C4-2B (cell line): ENCODE data around the gene HIPK3.

Experiments
- H3K27ac ChIP-seq: fragments of 450-650 bp; 2 replicates; pipeline ENCODE4 v1.5.1; 2017
- ZFX ChIP-seq: fragments of 450-650 bp; IDR thresholded peaks from 2 replicates; pipeline ENCODE4 v1.6.1; 2017
- TF ChIP-seq, protein P1 (sequence below): fragments of 450-650 bp; conservative IDR thresholded peaks from 2 replicates; pipeline ENCODE4 v1.5.1; 2017; ENCODE audit warnings: mild to moderate bottlenecking

HIPK3 gene

DNA sequence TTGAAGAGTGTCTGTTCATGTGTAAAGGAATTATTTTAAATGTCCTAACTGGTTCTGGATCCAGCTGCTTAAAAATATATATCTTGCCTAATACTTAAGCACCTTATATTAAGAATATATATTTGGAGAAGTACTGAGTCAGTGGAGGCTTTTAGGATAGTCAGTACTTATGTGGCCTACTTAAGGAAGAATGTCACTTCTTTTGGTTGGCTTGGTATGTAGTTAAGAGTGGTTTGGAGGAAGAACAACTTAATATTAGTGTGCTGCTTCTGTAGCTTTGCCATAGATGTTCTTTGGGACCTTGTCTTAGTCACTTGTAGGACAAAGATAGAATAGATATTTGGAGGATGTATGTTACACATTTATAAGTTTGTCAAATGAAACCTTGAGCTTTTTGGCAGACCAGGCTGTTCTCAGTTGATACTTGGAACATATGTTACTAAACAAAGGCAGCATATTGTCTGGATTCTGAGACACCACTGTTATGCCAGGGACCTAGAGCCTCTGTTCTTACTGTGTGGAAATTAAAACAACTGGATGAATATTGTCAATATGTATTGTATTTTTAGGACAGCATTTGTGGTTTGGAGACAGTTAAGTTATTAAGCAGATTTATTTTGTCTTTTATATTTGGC is 4.9 kb downstream of the HIPK3 start:
- TF ChIP-seq ZFX = no peak
- TF ChIP-seq, protein P1, sequence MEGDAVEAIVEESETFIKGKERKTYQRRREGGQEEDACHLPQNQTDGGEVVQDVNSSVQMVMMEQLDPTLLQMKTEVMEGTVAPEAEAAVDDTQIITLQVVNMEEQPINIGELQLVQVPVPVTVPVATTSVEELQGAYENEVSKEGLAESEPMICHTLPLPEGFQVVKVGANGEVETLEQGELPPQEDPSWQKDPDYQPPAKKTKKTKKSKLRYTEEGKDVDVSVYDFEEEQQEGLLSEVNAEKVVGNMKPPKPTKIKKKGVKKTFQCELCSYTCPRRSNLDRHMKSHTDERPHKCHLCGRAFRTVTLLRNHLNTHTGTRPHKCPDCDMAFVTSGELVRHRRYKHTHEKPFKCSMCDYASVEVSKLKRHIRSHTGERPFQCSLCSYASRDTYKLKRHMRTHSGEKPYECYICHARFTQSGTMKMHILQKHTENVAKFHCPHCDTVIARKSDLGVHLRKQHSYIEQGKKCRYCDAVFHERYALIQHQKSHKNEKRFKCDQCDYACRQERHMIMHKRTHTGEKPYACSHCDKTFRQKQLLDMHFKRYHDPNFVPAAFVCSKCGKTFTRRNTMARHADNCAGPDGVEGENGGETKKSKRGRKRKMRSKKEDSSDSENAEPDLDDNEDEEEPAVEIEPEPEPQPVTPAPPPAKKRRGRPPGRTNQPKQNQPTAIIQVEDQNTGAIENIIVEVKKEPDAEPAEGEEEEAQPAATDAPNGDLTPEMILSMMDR = no peak
- H3K27ac ChIP-seq = no peak overlapping the region

DNA sequence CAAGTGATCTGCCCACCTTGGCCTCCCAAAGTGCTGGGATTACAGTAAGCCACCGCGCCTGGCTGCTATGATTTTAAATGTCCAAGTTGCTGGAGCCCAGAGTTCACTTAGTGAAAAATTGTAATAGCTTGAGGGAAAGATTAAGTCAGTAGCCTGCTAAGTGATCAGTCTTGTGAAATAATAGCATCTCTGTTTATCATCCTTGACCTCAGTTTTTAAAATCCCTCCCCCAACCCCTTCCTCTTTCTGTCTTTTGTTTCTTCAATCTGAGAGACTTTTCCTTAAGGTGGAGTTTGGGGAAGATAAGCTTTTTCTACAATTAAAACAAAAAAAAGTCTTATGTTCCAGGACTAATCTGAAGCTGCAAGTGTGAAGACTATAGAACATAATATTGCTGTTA is 6.4 kb downstream of the HIPK3 start:
- no peak for TF ChIP-seq ZFX
- TF ChIP-seq, protein P1 = no peak
- no peak overlapping the region for H3K27ac ChIP-seq

DNA sequence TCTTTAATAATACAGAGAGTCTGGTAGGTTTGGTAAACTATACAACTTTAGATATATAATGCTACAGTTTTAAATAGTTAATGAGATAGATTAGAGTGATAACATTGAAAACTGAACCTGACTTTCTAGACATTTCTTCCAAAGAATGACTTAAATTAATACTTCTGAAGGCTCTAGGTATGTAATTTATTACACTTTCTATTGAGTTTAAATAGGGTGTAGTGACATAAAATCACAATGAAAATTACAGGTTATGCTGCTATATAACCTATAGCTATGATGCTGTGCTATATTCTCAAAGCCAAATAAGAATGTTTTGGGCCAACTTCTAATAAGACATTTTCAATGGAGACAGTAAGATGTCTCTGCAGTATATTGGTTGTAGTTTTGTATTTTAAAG is 7.7 kb downstream of the HIPK3 start:
- H3K27ac ChIP-seq = no peak overlapping the region
- no peak for TF ChIP-seq ZFX
- TF ChIP-seq, protein P1 = no peak

DNA sequence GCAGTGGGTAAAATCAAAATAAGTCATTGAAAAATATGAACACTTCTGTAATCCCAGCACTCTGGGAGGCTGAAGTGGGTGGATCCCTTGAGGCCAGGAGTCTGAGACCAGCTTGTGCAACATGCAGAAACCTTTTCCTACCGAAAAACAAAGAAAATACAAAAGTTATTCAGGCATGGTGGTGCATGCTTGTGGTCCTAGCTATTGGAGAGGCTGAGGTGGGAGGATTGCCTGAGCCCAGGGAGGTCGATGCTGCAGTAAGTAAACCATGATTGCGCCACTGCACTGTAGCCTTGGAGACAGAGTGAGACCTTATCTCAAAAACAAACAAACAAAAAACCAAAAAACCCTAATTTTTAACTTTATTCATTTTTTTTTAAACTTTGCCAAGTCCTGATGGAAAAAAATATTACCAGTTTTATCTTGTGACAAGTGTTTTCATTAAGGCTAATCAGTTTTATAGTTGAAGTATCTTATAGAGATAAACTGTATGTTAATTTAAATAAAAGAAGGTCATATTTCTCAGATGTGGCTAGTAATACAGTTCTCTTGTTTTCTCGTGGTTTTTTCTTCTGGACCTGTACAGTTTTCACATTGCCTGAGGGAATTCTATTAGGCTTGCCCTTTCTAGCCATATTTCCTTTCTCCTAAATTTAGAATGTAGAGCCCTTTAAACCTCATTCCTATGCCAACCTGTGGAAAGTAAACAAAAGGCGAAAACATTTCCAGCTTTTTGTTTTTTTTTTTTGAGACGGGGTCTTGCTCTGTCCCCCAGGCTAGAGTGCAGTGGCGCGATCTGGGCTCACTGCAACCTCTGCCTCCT is 9.4 kb downstream of the HIPK3 start:
- no peak overlapping the region for H3K27ac ChIP-seq
- TF ChIP-seq, protein P1 = no peak
- TF ChIP-seq ZFX = no peak

DNA sequence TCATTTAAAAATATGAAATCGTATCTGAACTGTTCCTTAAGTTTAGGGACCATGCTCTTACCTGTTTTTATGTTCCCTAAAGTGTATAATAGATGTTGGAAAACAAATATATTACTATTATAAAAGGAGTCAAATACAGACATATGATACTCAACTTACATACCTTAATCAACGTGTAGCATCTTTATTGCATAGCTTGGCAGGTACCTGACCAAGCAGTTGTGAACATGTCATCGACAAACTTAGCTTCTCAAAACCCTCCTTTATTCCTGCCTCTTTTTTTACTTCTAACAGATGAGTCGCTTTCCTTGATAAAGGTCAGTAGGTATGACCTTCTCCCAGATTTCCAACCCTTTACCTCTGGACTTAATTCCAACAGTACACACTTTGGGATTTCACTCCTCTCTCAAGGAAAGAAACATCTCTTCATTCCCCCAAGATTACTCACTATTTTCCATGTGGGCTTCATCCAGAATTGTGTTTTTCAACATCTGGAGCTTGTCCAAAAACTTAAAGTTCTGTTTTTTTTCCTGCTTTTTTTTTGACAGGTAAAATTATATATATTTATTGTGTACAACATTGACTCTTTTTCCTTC is 11.9 kb downstream of the HIPK3 start:
- H3K27ac ChIP-seq = no peak overlapping the region
- TF ChIP-seq ZFX = no peak
- TF ChIP-seq, protein P1 = no peak

DNA sequence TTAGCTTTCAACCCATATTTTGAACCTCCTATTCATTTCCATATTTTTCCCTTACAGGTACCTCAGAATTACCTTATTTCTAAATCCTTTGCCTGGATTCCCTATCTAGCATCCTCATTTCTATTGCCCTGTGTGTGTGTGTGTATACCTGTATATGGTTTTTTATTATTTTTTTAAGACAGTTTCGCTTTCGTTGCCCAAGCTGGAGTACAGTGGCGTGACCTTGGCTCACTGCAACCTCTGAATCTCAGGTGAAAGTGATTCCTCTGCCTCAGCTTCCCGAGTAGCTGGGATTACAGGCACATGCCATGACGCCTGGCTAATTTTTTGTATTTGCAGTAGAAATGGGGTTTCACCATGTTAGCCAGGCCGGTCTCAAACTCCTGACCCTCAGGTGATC is 12.6 kb downstream of the HIPK3 start:
- H3K27ac ChIP-seq = no peak overlapping the region
- TF ChIP-seq, protein P1 = no peak
- TF ChIP-seq ZFX = no peak

DNA sequence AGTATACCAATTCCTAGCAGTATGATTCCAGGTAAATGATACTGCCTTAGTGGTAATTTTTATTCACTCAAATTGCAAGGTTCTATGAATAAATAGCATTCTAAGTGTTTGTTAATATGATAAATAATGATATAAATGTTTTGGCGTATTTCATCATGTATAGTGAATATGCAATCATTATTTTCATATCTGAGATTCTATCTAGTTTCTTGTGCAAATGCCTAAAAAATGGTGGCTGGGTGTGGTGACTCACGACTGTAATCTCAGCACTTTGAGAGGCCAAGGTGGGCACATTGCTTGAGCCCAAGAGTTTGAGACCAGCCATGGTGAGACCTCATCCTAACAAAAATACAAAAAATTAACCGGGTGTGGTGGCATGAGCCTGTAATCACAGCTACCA is 13.9 kb downstream of the HIPK3 start:
- TF ChIP-seq, protein P1 = no peak
- no peak for TF ChIP-seq ZFX

More for the DNA sequence above, 13.9 kb downstream of the HIPK3 start:
- no peak overlapping the region for H3K27ac ChIP-seq
